ENCODE results near the gene OVCH2. TPM values are rescaled to one million over a fixed set of nuclear protein-coding genes. Genes with fewer than 3 reads are reported as not detected.

The OVCH2 gene
- total RNA-seq, 2 experiments from 2014 or later: not detected

Other genes starting within 250 kb of the OVCH2 start
- gene OLFML1, start 221.0 kb downstream of the OVCH2 start, total RNA-seq: not detected
- gene PPFIBP2, start 192.5 kb downstream of the OVCH2 start, total RNA-seq: 1 to 10 TPM; 8.8 to 9.2 TPM
- gene CYB5R2, start 33.0 kb downstream of the OVCH2 start, total RNA-seq: 1 to 10 TPM; 4.4 to 4.7 TPM
- gene OR5P2, start 90.5 kb upstream of the OVCH2 start, total RNA-seq: not detected
- gene OR5P3, start 124.4 kb upstream of the OVCH2 start, total RNA-seq: not detected
- not detected for gene OR10A6, start 224.8 kb upstream of the OVCH2 start, total RNA-seq
- gene OR10A3, start 235.2 kb upstream of the OVCH2 start, total RNA-seq: not detected